Endothelial cell (in vitro differentiated cells): Measurements from ENCODE around the gene EIF1. TPM values are rescaled to one million over a fixed set of nuclear protein-coding genes. Genes with fewer than 3 reads are reported as not detected.

Experiments
- DNase-seq: peaks from one replicate; pipeline ENCODE4 v3.0.0; 2021; ENCODE audit warnings: low spot score
- H3K27ac Mint-ChIP-seq: one replicate; pipeline ENCODE4 v1.8.0; 2021; ENCODE audit warnings: mixed read lengths, inconsistent platforms; ENCODE audit not compliant: unreplicated experiment
- H3K27me3 Mint-ChIP-seq: one replicate; pipeline ENCODE4 v1.8.0; 2021; ENCODE audit warnings: mild to moderate bottlenecking, moderate library complexity, mixed read lengths, inconsistent platforms; ENCODE audit not compliant: unreplicated experiment
- H3K36me3 Mint-ChIP-seq: one replicate; pipeline ENCODE4 v1.8.0; 2021; ENCODE audit warnings: mild to moderate bottlenecking, low read depth, mixed read lengths, inconsistent platforms; ENCODE audit not compliant: unreplicated experiment
- H3K4me1 Mint-ChIP-seq: one replicate; pipeline ENCODE4 v1.8.0; 2021; ENCODE audit warnings: mild to moderate bottlenecking, mixed read lengths, inconsistent platforms; ENCODE audit not compliant: unreplicated experiment
- H3K4me3 Mint-ChIP-seq: one replicate; pipeline ENCODE4 v1.8.0; 2021; ENCODE audit warnings: mild to moderate bottlenecking, mixed read lengths, inconsistent platforms; ENCODE audit not compliant: unreplicated experiment
- H3K9me3 Mint-ChIP-seq: one replicate; pipeline ENCODE4 v1.8.0; 2021; ENCODE audit warnings: mixed read lengths, inconsistent platforms; ENCODE audit not compliant: unreplicated experiment
- CTCF ChIP-seq: fragments of 200-600 bp; sonication (generic); IDR thresholded peaks from one replicate; pipeline ENCODE4 v1.5.0; 2021; ENCODE audit warnings: antibody characterized with exemption; ENCODE audit not compliant: unreplicated experiment
- total RNA-seq: library from RNA; stranded (reverse); fragmentation: NEBNext Ultra II Directional; extraction: Animal tissue kit (Norgen Biotek cat#: 25700); gene quantifications from one replicate; pipeline ENCODE4 v1.2.1, GENCODE V29; 2021; ENCODE audit not compliant: unreplicated experiment

Gene EIF1
- total RNA-seq, 1 donor from 2014 or later: 569 TPM

GRCh38 chr17:41689497-41690299 is 1.0 kb downstream of the EIF1 start:
- Mint-ChIP-seq H3K9me3 (no peaks in the 10 kb centered on the region), H3K27me3 (peaks cover 29% of the 10 kb centered on the region), H3K27ac (peak overlapping the region; percentile 98), H3K4me1 (peaks cover 16% of the 10 kb centered on the region), H3K4me3 (peak overlapping the region; percentile 97), H3K36me3 (peaks cover 28% of the 10 kb centered on the region)
- peak; percentile 85 for TF ChIP-seq CTCF
- DNase-seq: peak; percentile 63

GRCh38 chr17:41690497-41690896 is 1.8 kb downstream of the EIF1 start:
- peaks cover 29% of the 10 kb centered on the region for H3K27me3 Mint-ChIP-seq
- H3K36me3 Mint-ChIP-seq: peaks cover 28% of the 10 kb centered on the region
- no peak overlapping the region for H3K27ac Mint-ChIP-seq
- H3K9me3 Mint-ChIP-seq: no peaks in the 10 kb centered on the region
- TF ChIP-seq CTCF: no peak
- peaks cover 16% of the 10 kb centered on the region for H3K4me1 Mint-ChIP-seq
- peak overlapping the region; percentile 97 for H3K4me3 Mint-ChIP-seq
- no peak for DNase-seq

- peak overlapping the region; percentile 57 for H3K27ac Mint-ChIP-seq
- H3K4me3 Mint-ChIP-seq: peak overlapping the region; percentile 97
- peaks cover 26% of the 10 kb centered on the region for H3K27me3 Mint-ChIP-seq
- no peaks in the 10 kb centered on the region for H3K9me3 Mint-ChIP-seq
- DNase-seq: no peak
- peaks cover 28% of the 10 kb centered on the region for H3K36me3 Mint-ChIP-seq
- no peak for TF ChIP-seq CTCF
- peaks cover 16% of the 10 kb centered on the region for H3K4me1 Mint-ChIP-seq
Measured at GRCh38 chr17:41691031-41691777, 2.5 kb downstream of the EIF1 start.

GRCh38 chr17:41692722-41693521 is 4.2 kb downstream of the EIF1 start:
- no peak for TF ChIP-seq CTCF
- H3K27ac Mint-ChIP-seq: peak overlapping the region; percentile 53
- no peak for DNase-seq
- peaks cover 26% of the 10 kb centered on the region for H3K27me3 Mint-ChIP-seq
- no peaks in the 10 kb centered on the region for H3K9me3 Mint-ChIP-seq
- H3K4me3 Mint-ChIP-seq: peak overlapping the region; percentile 11
- H3K36me3 Mint-ChIP-seq: peaks cover 28% of the 10 kb centered on the region
- H3K4me1 Mint-ChIP-seq: peaks cover 16% of the 10 kb centered on the region
